ENCODE measurements around the gene F8.

Gene F8

DNA sequence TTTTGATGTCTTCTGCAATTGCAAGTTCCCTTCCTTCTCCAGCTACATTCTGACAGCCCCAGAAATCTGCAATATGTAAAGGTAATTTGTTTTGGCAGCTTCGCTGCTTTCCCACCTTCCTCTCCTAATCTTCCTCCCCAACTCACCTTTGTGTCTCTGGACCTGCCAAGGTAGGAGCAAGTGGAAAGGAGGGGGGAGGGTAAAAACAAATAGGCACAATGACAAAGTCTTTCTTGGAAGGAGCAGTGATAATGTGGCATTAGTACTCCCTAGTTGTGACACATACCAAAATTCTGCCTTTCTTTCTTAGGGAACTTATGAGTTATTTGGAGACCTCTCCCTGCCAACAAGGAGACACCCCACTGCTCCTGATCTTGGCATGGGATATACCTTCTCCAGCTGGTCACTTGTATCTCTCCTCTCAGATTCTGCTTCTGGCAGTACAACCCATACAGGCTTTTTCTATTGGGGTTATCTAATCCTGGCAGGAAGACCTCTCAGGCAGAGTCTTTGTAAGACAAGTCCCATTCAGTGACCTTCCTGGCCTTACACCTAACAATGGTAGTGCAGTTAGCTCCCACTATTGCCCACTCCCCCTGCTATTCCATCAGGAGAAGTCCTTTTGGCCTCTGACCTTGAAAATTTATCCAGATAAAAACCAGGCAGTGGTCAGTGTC, 24.2 kb downstream of the F8 start:
- no peaks in the 10 kb centered on the region for H3K4me1 ChIP-seq (ENCODE audit: control insufficient read depth, insufficient read depth, low read length)
- H3K4me3 ChIP-seq (ENCODE audit: low read depth, low read length): no peak overlapping the region
- no peaks in the 10 kb centered on the region for H3K9me3 ChIP-seq (ENCODE audit: control insufficient read depth, insufficient read depth, low read depth, low read length)
- CTCF ChIA-PET: interaction anchor here (1.0 kb wide), 2 partner anchors 18 to 59 kb away, joined by 3 to 4 read pairs; no protein-coding TSS in a partner anchor
- H3K36me3 ChIP-seq (ENCODE audit: control insufficient read depth in 2 of 2, insufficient read depth in 1 of 2, low read length in 2 of 2): no peaks in the 10 kb centered on the region
- POLR2A ChIA-PET: interaction anchor here (0.5 kb wide), 1 partner anchor 61 kb away, joined by 3 read pairs; no protein-coding TSS in a partner anchor
- TF ChIP-seq, protein P1, sequence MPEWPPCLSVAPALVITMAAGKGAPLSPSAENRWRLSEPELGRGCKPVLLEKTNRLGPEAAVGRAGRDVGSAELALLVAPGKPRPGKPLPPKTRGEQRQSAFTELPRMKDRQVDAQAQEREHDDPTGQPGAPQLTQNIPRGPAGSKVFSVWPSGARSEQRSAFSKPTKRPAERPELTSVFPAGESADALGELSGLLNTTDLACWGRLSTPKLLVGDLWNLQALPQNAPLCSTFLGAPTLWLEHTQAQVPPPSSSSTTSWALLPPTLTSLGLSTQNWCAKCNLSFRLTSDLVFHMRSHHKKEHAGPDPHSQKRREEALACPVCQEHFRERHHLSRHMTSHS (tag by site-specific recombination; IDR thresholded peaks at IDR 0.05): no peak
- TF ChIP-seq, protein P2, sequence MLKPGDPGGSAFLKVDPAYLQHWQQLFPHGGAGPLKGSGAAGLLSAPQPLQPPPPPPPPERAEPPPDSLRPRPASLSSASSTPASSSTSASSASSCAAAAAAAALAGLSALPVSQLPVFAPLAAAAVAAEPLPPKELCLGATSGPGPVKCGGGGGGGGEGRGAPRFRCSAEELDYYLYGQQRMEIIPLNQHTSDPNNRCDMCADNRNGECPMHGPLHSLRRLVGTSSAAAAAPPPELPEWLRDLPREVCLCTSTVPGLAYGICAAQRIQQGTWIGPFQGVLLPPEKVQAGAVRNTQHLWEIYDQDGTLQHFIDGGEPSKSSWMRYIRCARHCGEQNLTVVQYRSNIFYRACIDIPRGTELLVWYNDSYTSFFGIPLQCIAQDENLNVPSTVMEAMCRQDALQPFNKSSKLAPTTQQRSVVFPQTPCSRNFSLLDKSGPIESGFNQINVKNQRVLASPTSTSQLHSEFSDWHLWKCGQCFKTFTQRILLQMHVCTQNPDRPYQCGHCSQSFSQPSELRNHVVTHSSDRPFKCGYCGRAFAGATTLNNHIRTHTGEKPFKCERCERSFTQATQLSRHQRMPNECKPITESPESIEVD (tag by site-specific recombination; IDR thresholded peaks at IDR 0.05): no peak
- TF ChIP-seq ZNF266 (tag by site-specific recombination; IDR thresholded peaks at IDR 0.05; ENCODE audit: low read depth): no peak
- no peak for TF ChIP-seq ZFP69B (tag by site-specific recombination; IDR thresholded peaks at IDR 0.05)
- H3K27ac ChIP-seq (ENCODE audit: extremely low read depth, low read depth, low read length): no peak overlapping the region

DNA sequence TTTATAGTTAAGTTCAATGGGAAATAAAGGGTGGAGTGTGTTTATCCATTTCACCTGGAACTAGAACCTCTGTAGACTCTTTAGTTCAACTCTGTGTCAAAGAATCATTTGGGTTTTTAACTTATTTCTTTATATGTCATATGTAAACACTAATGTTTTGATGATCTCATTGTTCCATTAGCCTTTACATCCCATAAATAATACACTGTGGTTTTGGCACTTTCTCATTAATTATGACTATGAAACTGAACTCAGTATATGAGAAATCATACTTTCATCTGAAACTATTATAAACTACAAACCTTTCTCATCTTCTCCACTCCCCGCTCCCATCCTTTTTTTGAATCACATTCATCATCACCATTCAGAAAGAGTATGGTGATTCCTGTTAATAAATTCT, 31.0 kb downstream of the F8 start:
- POLR2A ChIA-PET: no interaction called here

DNA sequence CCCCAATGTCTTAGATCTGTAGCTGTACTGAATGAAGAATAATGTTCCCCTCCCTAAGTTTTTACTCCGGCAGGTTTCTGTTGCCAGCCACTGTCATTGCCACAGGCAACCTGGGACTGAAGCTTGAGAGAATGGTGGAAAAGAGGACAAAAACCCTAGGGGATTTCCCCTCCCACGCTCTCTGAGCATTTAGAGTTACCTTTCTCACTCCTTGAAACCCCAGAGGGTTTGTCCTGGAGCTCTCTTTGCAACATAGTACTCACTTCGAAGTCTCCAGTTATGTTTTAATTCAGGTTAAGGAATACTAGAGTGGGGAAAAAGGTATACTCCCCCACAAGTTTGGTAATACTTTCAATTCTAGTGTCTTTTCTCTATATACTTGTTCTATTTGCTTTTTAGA, 31.5 kb downstream of the F8 start:
- no peak overlapping the region for H3K4me3 ChIP-seq (ENCODE audit: low read depth, low read length)
- H3K9me3 ChIP-seq (ENCODE audit: control insufficient read depth, insufficient read depth, low read depth, low read length): no peaks in the 10 kb centered on the region
- TF ChIP-seq, protein P3, sequence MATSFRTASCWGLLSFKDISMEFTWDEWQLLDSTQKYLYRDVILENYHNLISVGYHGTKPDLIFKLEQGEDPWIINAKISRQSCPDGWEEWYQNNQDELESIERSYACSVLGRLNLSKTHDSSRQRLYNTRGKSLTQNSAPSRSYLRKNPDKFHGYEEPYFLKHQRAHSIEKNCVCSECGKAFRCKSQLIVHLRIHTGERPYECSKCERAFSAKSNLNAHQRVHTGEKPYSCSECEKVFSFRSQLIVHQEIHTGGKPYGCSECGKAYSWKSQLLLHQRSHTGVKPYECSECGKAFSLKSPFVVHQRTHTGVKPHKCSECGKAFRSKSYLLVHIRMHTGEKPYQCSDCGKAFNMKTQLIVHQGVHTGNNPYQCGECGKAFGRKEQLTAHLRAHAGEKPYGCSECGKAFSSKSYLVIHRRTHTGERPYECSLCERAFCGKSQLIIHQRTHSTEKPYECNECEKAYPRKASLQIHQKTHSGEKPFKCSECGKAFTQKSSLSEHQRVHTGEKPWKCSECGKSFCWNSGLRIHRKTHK (tag by site-specific recombination; IDR thresholded peaks at IDR 0.05): no peak
- TF ChIP-seq ZNF610 (tag by site-specific recombination; IDR thresholded peaks at IDR 0.05; ENCODE audit: borderline replicate concordance) (no peak), ZFP41 (tag by site-specific recombination; IDR thresholded peaks at IDR 0.05; ENCODE audit: borderline replicate concordance) (no peak), ZNF311 (tag by site-specific recombination; IDR thresholded peaks at IDR 0.05; ENCODE audit: borderline replicate concordance) (no peak), ZNF16 (tag by site-specific recombination; IDR thresholded peaks at IDR 0.05; ENCODE audit: low read depth) (no peak), ZNF776 (tag by site-specific recombination; IDR thresholded peaks at IDR 0.05; ENCODE audit: borderline replicate concordance) (no peak), ZBTB7A (tag by site-specific recombination; IDR thresholded peaks at IDR 0.05; ENCODE audit: low read depth) (no peak), ZNF138 (tag by site-specific recombination; IDR thresholded peaks at IDR 0.05; ENCODE audit: borderline replicate concordance) (no peak)
- TF ChIP-seq, protein P4, sequence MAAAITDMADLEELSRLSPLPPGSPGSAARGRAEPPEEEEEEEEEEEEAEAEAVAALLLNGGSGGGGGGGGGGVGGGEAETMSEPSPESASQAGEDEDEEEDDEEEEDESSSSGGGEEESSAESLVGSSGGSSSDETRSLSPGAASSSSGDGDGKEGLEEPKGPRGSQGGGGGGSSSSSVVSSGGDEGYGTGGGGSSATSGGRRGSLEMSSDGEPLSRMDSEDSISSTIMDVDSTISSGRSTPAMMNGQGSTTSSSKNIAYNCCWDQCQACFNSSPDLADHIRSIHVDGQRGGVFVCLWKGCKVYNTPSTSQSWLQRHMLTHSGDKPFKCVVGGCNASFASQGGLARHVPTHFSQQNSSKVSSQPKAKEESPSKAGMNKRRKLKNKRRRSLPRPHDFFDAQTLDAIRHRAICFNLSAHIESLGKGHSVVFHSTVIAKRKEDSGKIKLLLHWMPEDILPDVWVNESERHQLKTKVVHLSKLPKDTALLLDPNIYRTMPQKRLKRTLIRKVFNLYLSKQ (tag by site-specific recombination; IDR thresholded peaks at IDR 0.05; ENCODE audit: borderline replicate concordance): no peak
- CTCF ChIA-PET: no interaction called here
- H3K4me1 ChIP-seq (ENCODE audit: control insufficient read depth, insufficient read depth, low read length): no peaks in the 10 kb centered on the region
- POLR2A ChIA-PET: no interaction called here
- H3K36me3 ChIP-seq (ENCODE audit: control insufficient read depth in 2 of 2, insufficient read depth in 1 of 2, low read length in 2 of 2): no peaks in the 10 kb centered on the region
- no peak overlapping the region for H3K27ac ChIP-seq (ENCODE audit: extremely low read depth, low read depth, low read length)

More for the DNA sequence above, 31.0 kb downstream of the F8 start:
- H3K36me3 ChIP-seq (ENCODE audit: control insufficient read depth in 2 of 2, insufficient read depth in 1 of 2, low read length in 2 of 2): no peaks in the 10 kb centered on the region
- no peak overlapping the region for H3K27ac ChIP-seq (ENCODE audit: extremely low read depth, low read depth, low read length)
- CTCF ChIA-PET: interaction anchor here (0.6 to 1.1 kb wide), 2 partner anchors 51 to 65 kb away, joined by 3 to 4 read pairs; no protein-coding TSS in a partner anchor
- TF ChIP-seq SP3 (tag by site-specific recombination; IDR thresholded peaks at IDR 0.05) (no peak), ZNF664 (tag by site-specific recombination; IDR thresholded peaks at IDR 0.05) (no peak), ZNF658 (tag by site-specific recombination; IDR thresholded peaks at IDR 0.05) (no peak), TRIM28 (IDR thresholded peaks at IDR 0.05; ENCODE audit: borderline replicate concordance, low read length) (no peak)
- TF ChIP-seq, protein P5, sequence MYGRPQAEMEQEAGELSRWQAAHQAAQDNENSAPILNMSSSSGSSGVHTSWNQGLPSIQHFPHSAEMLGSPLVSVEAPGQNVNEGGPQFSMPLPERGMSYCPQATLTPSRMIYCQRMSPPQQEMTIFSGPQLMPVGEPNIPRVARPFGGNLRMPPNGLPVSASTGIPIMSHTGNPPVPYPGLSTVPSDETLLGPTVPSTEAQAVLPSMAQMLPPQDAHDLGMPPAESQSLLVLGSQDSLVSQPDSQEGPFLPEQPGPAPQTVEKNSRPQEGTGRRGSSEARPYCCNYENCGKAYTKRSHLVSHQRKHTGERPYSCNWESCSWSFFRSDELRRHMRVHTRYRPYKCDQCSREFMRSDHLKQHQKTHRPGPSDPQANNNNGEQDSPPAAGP (tag by site-specific recombination; IDR thresholded peaks at IDR 0.05): no peak
- H3K4me1 ChIP-seq (ENCODE audit: control insufficient read depth, insufficient read depth, low read length): no peaks in the 10 kb centered on the region
- no peaks in the 10 kb centered on the region for H3K9me3 ChIP-seq (ENCODE audit: control insufficient read depth, insufficient read depth, low read depth, low read length)
- no peak overlapping the region for H3K4me3 ChIP-seq (ENCODE audit: low read depth, low read length)

Data from HEK293 (cell line).